Neutrophil (primary cell): ENCODE measurements around the gene ARHGEF38.

ENCODE experiments used
- H3K27ac ChIP-seq: fragments of 200-600 bp; sonication (generic); 2 replicates; pipeline ENCODE4 v1.5.1; 2016; ENCODE audit warnings: mild to moderate bottlenecking, moderate library complexity
- H3K27me3 ChIP-seq: fragments of 200-600 bp; sonication (generic); 2 replicates; pipeline ENCODE4 v1.6.0; 2016; ENCODE audit warnings: mild to moderate bottlenecking
- H3K36me3 ChIP-seq: fragments of 200-600 bp; sonication (generic); 2 replicates; pipeline ENCODE4 v1.5.1; 2017
- H3K4me1 ChIP-seq, 2 experiments: fragments of 200-600 bp in 1 of 2; sonication (generic) in 1 of 2; 1 replicate in 1 of 2; 2 replicates in 1 of 2; pipeline versions ENCODE4 v1.5.1 to v1.6.1; 2013 to 2016; ENCODE audit warnings: low read depth in 1 of 2, low read length in 1 of 2, mild to moderate bottlenecking in 1 of 2, moderate library complexity in 1 of 2; ENCODE audit not compliant: control insufficient read depth in 1 of 2, insufficient read depth in 1 of 2
- H3K4me3 ChIP-seq, 2 experiments: fragments of 200-600 bp in 1 of 2; sonication (generic) in 1 of 2; 1 replicate in 1 of 2; 2 replicates in 1 of 2; pipeline ENCODE4 v1.5.1; 2013 to 2016; ENCODE audit warnings: low read depth in 1 of 2, low read length in 1 of 2, mild to moderate bottlenecking in 1 of 2, moderate library complexity in 1 of 2
- H3K9me3 ChIP-seq: fragments of 200-600 bp; sonication (generic); 2 replicates; pipeline ENCODE4 v1.5.1; 2016
- TF ChIP-seq, protein P1 (sequence below): fragments of 200-600 bp; sonication (generic); IDR thresholded peaks from 2 replicates; pipeline ENCODE4 v1.5.1; 2016; ENCODE audit warnings: antibody characterized with exemption

Gene ARHGEF38

DNA sequence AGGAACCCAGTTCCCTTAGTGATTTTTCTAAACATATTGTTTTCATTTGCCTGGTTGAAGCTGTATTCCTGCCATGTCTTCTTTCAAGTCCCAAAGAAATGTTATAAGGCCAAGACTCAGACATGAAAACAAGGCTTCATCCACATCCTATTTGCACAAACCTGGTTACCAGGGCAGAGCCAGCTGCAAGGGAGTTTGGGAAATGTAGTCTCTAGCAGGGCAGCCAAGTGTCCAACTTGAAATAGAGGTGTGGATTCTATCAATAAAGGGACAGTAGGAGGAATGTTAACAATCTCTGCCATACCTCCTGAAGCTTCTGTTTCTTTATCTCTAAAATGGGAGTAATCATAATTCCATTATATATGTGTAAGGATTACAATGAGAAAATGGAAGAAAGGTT lies 99.5 kb downstream of the ARHGEF38 start:
- TF ChIP-seq, protein P1, sequence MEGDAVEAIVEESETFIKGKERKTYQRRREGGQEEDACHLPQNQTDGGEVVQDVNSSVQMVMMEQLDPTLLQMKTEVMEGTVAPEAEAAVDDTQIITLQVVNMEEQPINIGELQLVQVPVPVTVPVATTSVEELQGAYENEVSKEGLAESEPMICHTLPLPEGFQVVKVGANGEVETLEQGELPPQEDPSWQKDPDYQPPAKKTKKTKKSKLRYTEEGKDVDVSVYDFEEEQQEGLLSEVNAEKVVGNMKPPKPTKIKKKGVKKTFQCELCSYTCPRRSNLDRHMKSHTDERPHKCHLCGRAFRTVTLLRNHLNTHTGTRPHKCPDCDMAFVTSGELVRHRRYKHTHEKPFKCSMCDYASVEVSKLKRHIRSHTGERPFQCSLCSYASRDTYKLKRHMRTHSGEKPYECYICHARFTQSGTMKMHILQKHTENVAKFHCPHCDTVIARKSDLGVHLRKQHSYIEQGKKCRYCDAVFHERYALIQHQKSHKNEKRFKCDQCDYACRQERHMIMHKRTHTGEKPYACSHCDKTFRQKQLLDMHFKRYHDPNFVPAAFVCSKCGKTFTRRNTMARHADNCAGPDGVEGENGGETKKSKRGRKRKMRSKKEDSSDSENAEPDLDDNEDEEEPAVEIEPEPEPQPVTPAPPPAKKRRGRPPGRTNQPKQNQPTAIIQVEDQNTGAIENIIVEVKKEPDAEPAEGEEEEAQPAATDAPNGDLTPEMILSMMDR: no peak

GRCh38 chr4:105652286-105652888 lies 100.0 kb downstream of the ARHGEF38 start:
- Histone ChIP-seq H3K9me3 (no peaks in the 10 kb centered on the region), H3K27me3 (no peaks in the 10 kb centered on the region), H3K27ac (no peak overlapping the region), H3K4me3 (no peak overlapping the region), H3K36me3 (no peaks in the 10 kb centered on the region), H3K4me1 (no peaks in the 10 kb centered on the region)
- TF ChIP-seq, protein P1: no peak

More for the DNA sequence above, 99.5 kb downstream of the ARHGEF38 start:
- Histone ChIP-seq H3K4me1 (no peaks in the 10 kb centered on the region), H3K36me3 (no peaks in the 10 kb centered on the region), H3K4me3 (no peak overlapping the region), H3K9me3 (no peaks in the 10 kb centered on the region), H3K27ac (no peak overlapping the region), H3K27me3 (no peaks in the 10 kb centered on the region)

- H3K4me3 ChIP-seq: no peak overlapping the region
- H3K27me3 ChIP-seq: no peaks in the 10 kb centered on the region
- H3K9me3 ChIP-seq: no peaks in the 10 kb centered on the region
- H3K4me1 ChIP-seq: no peaks in the 10 kb centered on the region
- TF ChIP-seq, protein P1: no peak
- no peaks in the 10 kb centered on the region for H3K36me3 ChIP-seq
- H3K27ac ChIP-seq: no peak overlapping the region
These were observed 104.8 kb downstream of the ARHGEF38 start for GRCh38 chr4:105657117-105657765.

- TF ChIP-seq, protein P1: no peak
- Histone ChIP-seq H3K4me1 (no peaks in the 10 kb centered on the region), H3K27me3 (no peaks in the 10 kb centered on the region), H3K36me3 (no peaks in the 10 kb centered on the region), H3K9me3 (no peaks in the 10 kb centered on the region), H3K27ac (no peak overlapping the region), H3K4me3 (no peak overlapping the region)
These were observed 106.8 kb downstream of the ARHGEF38 start for GRCh38 chr4:105659190-105659589.

DNA sequence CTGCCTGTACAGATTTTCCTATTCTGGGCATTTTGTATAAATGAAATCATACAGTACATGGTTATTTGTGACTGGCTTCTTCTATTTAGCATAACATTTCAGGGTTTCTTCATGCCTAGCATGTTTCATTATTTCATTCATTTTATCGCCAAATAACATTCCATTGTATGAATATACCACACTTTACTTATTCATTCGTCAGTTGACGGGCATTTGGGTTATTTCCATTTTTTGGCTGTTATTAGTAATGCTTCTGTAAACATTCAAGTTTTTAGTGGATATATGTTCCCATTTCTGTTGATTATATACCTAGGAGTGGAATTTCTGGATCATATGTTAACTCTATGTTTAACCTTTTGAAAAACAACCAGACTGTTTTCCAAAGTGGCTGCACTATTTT lies 108.6 kb downstream of the ARHGEF38 start:
- Histone ChIP-seq H3K9me3 (no peaks in the 10 kb centered on the region), H3K4me3 (no peak overlapping the region), H3K27ac (no peak overlapping the region), H3K27me3 (no peaks in the 10 kb centered on the region), H3K36me3 (no peaks in the 10 kb centered on the region), H3K4me1 (no peaks in the 10 kb centered on the region)
- TF ChIP-seq, protein P1: no peak
